Gastrocnemius medialis (tissue), 4 donors: ENCODE results near the gene CABLES2.

Source experiments
- POLR2A ChIP-seq, 2 donors: fragments of 450-650 bp; IDR thresholded peaks; one replicate each; pipeline ENCODE4 v1.6.1; 2017; ENCODE audit warnings: antibody characterized with exemption in 2 of 2, mild to moderate bottlenecking in 2 of 2, moderate library complexity in 2 of 2
- TF ChIP-seq, protein P1 (sequence below), 5 experiments: fragments of 450-650 bp in 3 of 5; fragments of 200-600 bp in 2 of 5; sonication (generic) in 2 of 5; IDR thresholded peaks in 4 of 5; conservative IDR thresholded peaks in 1 of 5; 1 replicate in 4 of 5; 2 replicates in 1 of 5; pipeline ENCODE4 v1.5.1; 2016 to 2019; ENCODE audit warnings: antibody characterized with exemption in 5 of 5, mild to moderate bottlenecking in 3 of 5, moderate library complexity in 3 of 5

DNA sequence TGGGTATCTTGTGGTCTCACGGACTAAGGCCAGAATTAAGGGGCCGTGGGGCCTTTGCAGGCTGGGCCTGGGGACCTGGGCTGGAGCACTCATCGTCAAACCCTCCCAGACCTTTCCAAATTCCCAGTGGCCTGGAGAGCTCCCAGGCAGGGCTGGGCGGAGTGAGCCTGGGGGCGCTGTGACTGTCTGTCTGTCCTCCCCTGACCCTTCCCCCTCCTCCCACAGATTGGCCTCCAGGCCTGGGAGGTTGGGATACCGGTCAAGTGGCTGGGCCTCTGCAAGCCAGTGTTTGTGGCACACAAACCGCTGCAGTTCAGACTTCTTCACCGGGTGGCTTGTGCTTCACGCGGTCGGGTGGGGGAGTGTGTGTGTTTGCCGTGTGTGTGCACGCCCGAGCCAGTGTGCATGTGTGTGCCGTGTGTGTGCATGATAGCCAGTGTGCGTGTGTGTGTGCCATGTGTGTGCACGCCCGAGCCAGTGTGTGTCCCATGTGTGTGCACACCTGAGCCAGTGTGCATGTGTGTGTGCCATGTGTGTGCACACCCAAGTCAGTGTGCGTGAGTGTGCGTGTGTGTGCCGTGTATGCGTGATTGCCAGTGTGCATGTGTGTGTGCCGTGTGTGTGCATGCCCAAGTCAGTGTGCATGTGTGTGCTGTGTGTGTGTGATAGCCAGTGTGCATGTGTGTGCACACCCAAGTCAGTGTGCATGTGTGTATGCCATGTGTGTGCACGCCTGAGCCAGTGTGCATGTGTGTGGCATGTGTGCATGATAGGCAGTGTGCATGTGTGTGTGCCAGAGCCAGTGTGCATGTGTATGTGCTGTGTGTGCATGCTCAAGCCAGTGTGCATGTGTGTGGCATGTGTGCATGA is 14.0 kb upstream of the CABLES2 start:
- TF ChIP-seq, protein P1, sequence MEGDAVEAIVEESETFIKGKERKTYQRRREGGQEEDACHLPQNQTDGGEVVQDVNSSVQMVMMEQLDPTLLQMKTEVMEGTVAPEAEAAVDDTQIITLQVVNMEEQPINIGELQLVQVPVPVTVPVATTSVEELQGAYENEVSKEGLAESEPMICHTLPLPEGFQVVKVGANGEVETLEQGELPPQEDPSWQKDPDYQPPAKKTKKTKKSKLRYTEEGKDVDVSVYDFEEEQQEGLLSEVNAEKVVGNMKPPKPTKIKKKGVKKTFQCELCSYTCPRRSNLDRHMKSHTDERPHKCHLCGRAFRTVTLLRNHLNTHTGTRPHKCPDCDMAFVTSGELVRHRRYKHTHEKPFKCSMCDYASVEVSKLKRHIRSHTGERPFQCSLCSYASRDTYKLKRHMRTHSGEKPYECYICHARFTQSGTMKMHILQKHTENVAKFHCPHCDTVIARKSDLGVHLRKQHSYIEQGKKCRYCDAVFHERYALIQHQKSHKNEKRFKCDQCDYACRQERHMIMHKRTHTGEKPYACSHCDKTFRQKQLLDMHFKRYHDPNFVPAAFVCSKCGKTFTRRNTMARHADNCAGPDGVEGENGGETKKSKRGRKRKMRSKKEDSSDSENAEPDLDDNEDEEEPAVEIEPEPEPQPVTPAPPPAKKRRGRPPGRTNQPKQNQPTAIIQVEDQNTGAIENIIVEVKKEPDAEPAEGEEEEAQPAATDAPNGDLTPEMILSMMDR (IDR thresholded peaks at IDR 0.05 in 4 of 5, conservative IDR thresholded peaks at IDR 0.05 in 1 of 5), result no peak
- TF ChIP-seq POLR2A (IDR thresholded peaks at IDR 0.05), result no peak
